Muscle of leg (tissue), 11 donors: Measurements from ENCODE around the gene SLC19A2. TPM values are rescaled to one million over a fixed set of nuclear protein-coding genes. Genes with fewer than 3 reads are reported as not detected.

ENCODE experiments used
- DNase-seq: peaks from one replicate; pipeline ENCODE4 v3.0.0; 2013
- H3K27ac ChIP-seq: one replicate; pipeline ENCODE4 v1.5.1; 2013; ENCODE audit warnings: mild to moderate bottlenecking, low read length, control low read depth
- H3K27me3 ChIP-seq: one replicate; pipeline ENCODE4 v1.6.1; 2013; ENCODE audit warnings: low read length; ENCODE audit not compliant: control insufficient read depth, insufficient read depth
- H3K36me3 ChIP-seq: one replicate; pipeline ENCODE4 v1.6.1; 2013; ENCODE audit warnings: low read length; ENCODE audit not compliant: control insufficient read depth, insufficient read depth
- H3K4me1 ChIP-seq: one replicate; pipeline ENCODE4 v1.6.1; 2013; ENCODE audit warnings: low read length; ENCODE audit not compliant: control insufficient read depth, insufficient read depth
- H3K4me3 ChIP-seq: one replicate; pipeline ENCODE4 v1.5.1; 2013; ENCODE audit warnings: low read length, control low read depth
- H3K9me3 ChIP-seq: replicated peaks from 2 replicates; pipeline ENCODE4 v1.6.1; 2013; ENCODE audit warnings: low read depth, low read length; ENCODE audit not compliant: control insufficient read depth
- WGBS: methylation state at CpG from one replicate; pipeline ENCODE4 v1.1.5; 2013; ENCODE audit warnings: missing lambda C conversion rate; ENCODE audit not compliant: insufficient coverage; 5-methylcytosine and 5-hydroxymethylcytosine counted together
- polyA plus RNA-seq, 8 donors: library from polyadenylated mRNA; unstranded; fragments of 120-200 nt; gene quantifications; one replicate each; pipeline versions ENCODE4 v1.2.1 to v1.2.3, GENCODE V29; 2013; ENCODE audit warnings: inconsistent platforms in 1 of 8, low replicate concordance in 1 of 8; ENCODE audit not compliant: insufficient read length in 8 of 8, insufficient read depth in 1 of 8
- total RNA-seq: library from RNA; stranded (reverse); fragments of 120-200 nt; gene quantifications from one replicate; pipeline ENCODE4 v1.2.4, GENCODE V29; 2013

The SLC19A2 gene
- total and polyA plus RNA-seq, 9 donors: 4.9 to 7.6 (median 6.8) TPM

DNA sequence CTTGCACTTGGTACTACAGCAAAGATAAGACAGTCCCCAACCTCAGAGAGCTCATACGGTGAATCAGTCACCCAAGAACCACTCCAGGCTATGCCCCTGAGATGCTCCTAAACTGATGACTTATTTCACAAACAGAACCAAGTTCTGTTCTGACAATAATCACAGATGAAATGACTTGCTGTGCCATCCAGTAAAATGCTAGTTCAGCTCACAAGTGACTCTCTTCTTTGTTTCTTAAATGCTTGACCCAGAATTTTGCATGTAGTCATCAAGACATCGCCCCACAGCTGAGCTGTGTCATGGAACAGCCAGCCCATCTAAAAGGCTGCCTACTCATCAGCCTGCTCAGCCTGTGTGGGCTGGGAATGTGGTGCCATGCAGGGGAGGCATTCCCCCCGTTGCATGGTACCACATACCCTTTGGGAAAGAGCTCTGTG, 6.1 kb upstream of the SLC19A2 start:
- H3K27ac ChIP-seq: no peak overlapping the region
- H3K27me3 ChIP-seq: no peaks in the 10 kb centered on the region
- WGBS: 63% methylated on average over 3 of the region's 3 CpGs
- peaks cover 3% of the 10 kb centered on the region for H3K4me1 ChIP-seq
- H3K9me3 ChIP-seq: no peaks in the 10 kb centered on the region
- H3K36me3 ChIP-seq: no peaks in the 10 kb centered on the region
- no peak overlapping the region for H3K4me3 ChIP-seq
- DNase-seq: no peak

GRCh38 chr1:169488157-169488556, 2.4 kb upstream of the SLC19A2 start:
- WGBS: 43% methylated on average over 1 of the region's 4 CpGs
- no peak for DNase-seq
- peaks cover 20% of the 10 kb centered on the region for H3K4me1 ChIP-seq
- H3K4me3 ChIP-seq: no peak overlapping the region
- no peak overlapping the region for H3K27ac ChIP-seq
- H3K9me3 ChIP-seq: no peaks in the 10 kb centered on the region
- H3K27me3 ChIP-seq: no peaks in the 10 kb centered on the region
- H3K36me3 ChIP-seq: no peaks in the 10 kb centered on the region

- WGBS: 73% methylated on average over 8 of the region's 16 CpGs
- Histone ChIP-seq H3K27me3 (no peaks in the 10 kb centered on the region), H3K9me3 (no peaks in the 10 kb centered on the region), H3K27ac (no peak overlapping the region), H3K36me3 (no peaks in the 10 kb centered on the region), H3K4me1 (peaks cover 20% of the 10 kb centered on the region), H3K4me3 (no peak overlapping the region)
- DNase-seq: no peak
Measured at GRCh38 chr1:169487561-169487960, 1.8 kb upstream of the SLC19A2 start.

- Histone ChIP-seq H3K27ac (peak overlapping the region; percentile 97), H3K4me1 (peaks cover 20% of the 10 kb centered on the region), H3K9me3 (no peaks in the 10 kb centered on the region), H3K27me3 (no peaks in the 10 kb centered on the region), H3K36me3 (no peaks in the 10 kb centered on the region), H3K4me3 (no peak overlapping the region)
- DNase-seq: peak; percentile 42
- WGBS: no CpG with 5 or more reads among the region's 5 CpGs
Measured at GRCh38 chr1:169487133-169487532, 1.4 kb upstream of the SLC19A2 start.

GRCh38 chr1:169486281-169487051, 722 bp upstream of the SLC19A2 start:
- Histone ChIP-seq H3K27ac (peak overlapping the region; percentile 97), H3K4me3 (peak overlapping the region; percentile 78), H3K9me3 (no peaks in the 10 kb centered on the region), H3K4me1 (peaks cover 20% of the 10 kb centered on the region), H3K27me3 (no peaks in the 10 kb centered on the region), H3K36me3 (no peaks in the 10 kb centered on the region)
- WGBS: 0% methylated on average over 5 of the region's 14 CpGs
- DNase-seq: peak; percentile 85

DNA sequence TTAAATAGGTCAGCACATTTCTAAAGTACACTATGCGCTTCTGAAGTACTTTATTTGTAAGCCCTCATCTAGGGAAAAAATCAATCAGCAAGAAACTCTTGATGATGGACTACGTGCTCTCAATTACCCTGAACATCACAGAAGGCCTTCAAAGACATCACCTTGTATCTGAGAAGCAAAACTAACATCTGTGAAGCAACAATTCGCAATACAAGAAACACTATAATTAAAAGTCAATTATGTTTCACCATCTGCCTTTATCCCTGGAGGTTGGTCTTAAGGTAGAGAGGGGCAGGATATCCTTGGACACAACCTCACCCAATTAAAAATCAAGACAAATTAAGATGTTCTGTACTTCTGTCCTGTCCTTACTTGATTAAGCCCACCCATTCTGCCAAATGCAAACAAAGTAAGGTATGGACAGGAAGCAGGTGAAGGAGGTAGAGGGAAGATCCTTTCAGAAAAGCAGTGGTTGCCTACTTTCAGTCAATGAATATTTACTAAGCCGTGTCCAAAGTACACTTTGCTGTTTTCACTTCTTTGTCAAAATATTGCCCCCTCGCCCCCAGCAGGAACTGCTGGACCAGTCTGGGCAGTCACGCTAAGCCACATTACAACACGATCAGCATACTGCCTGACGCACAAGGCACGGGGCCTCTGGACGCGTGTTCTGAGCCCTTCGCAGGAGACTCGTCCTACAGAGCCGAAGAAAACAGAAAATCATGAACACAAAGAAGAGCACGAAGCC, 887 bp downstream of the SLC19A2 start:
- peak; percentile 74 for DNase-seq
- peak overlapping the region; percentile 97 for H3K27ac ChIP-seq
- H3K4me1 ChIP-seq: peaks cover 20% of the 10 kb centered on the region
- H3K36me3 ChIP-seq: no peaks in the 10 kb centered on the region
- no peaks in the 10 kb centered on the region for H3K9me3 ChIP-seq
- WGBS: 6% methylated on average over 12 of the region's 15 CpGs
- no peaks in the 10 kb centered on the region for H3K27me3 ChIP-seq
- peak overlapping the region; percentile 78 for H3K4me3 ChIP-seq

GRCh38 chr1:169484101-169484500, 1.6 kb downstream of the SLC19A2 start:
- Histone ChIP-seq H3K36me3 (no peaks in the 10 kb centered on the region), H3K27ac (peak overlapping the region; percentile 72), H3K27me3 (no peaks in the 10 kb centered on the region), H3K9me3 (no peaks in the 10 kb centered on the region), H3K4me1 (peaks cover 20% of the 10 kb centered on the region), H3K4me3 (no peak overlapping the region)
- no peak for DNase-seq
- 100% methylated on average over 1 of the region's 4 CpGs for WGBS

- Histone ChIP-seq H3K4me1 (peaks cover 20% of the 10 kb centered on the region), H3K36me3 (no peaks in the 10 kb centered on the region), H3K9me3 (no peaks in the 10 kb centered on the region), H3K27ac (peak overlapping the region; percentile 72), H3K27me3 (no peaks in the 10 kb centered on the region), H3K4me3 (no peak overlapping the region)
- WGBS: 50% methylated on average over 4 of the region's 5 CpGs
- DNase-seq: peak; percentile 50
Measured at GRCh38 chr1:169483500-169483966, 2.2 kb downstream of the SLC19A2 start.

- H3K36me3 ChIP-seq: peaks cover 4% of the 10 kb centered on the region
- H3K27me3 ChIP-seq: no peaks in the 10 kb centered on the region
- no CpG with 5 or more reads among the region's 1 CpG for WGBS
- no peaks in the 10 kb centered on the region for H3K9me3 ChIP-seq
- no peak overlapping the region for H3K4me3 ChIP-seq
- DNase-seq: no peak
- H3K27ac ChIP-seq: no peak overlapping the region
- H3K4me1 ChIP-seq: peaks cover 8% of the 10 kb centered on the region
Measured at GRCh38 chr1:169479363-169480066, 6.2 kb downstream of the SLC19A2 start.
